Cardiac septum (tissue), 1 donor: ENCODE data around the gene NECAP2. TPM values are rescaled to one million over a fixed set of nuclear protein-coding genes. Genes with fewer than 3 reads are reported as not detected.
"Not testable (repeated sequence)": the region's sequence is repeated elsewhere in the genome, so short reads cannot be mapped to it uniquely, and the experiment has no call there.

Source experiments
- DNase-seq: peaks from one replicate; pipeline ENCODE4 v3.0.0-alpha.2; 2020; ENCODE audit warnings: low spot score
- intact Hi-C: fragments of 100-400 bp; cut with DNase I; formaldehyde crosslinking; loops from one replicate; pipeline ENCODE4 v1.14.0; 2022
- total RNA-seq: library from RNA; stranded (reverse); fragmentation: NEBNext Ultra II Directional; extraction: Animal tissue kit (Norgen Biotek cat#: 25700); gene quantifications from one replicate; pipeline ENCODE4 v1.2.1, GENCODE V29; 2021
- donor health status: DM: no; HTN: no; CAD: no.

NECAP2 gene
- total RNA-seq, 1 donor from 2014 or later: 14.5 TPM

- DNase-seq: peak; percentile 24
- intact Hi-C loops: no loop called here
Observed at GRCh38 chr1:16451841-16452528, 11.5 kb downstream of the NECAP2 start.

- DNase-seq, intact Hi-C loops: not testable (repeated sequence)
Observed at GRCh38 chr1:16454909-16455308, 14.4 kb downstream of the NECAP2 start.

- intact Hi-C loops, DNase-seq: not testable (repeated sequence)
Observed at GRCh38 chr1:16456151-16456550, 15.6 kb downstream of the NECAP2 start.

- intact Hi-C loops: no loop called here
- no peak for DNase-seq
Observed at GRCh38 chr1:16458831-16459230, 18.3 kb downstream of the NECAP2 start.

DNA sequence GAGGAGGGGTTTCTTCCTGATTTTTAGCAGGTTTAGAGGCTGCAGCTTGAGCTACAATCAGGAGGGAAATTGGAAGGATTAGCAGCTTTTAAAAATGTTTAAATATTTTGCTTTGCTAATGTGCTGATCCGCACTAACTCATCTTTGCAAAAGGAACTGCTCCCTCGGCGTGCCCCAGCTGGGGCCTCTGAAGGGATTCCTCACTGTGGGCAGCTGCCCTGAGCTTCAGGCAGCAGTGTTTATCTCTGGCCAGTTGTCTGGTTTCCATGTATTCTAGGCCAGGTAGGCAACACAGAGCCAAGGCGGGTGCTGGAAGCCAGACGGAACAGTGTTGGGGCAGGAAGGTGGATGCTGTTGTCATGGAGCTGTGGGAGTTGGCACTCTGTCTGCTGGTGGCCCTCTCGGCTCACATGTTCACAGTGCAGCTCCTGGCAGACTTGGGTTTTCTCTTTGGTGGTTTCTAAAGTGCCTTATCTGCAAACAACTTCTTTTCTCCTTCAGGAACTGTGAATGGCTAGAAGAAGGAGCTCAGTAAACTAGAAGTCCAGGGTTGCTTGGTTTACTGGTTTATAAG lies 18.9 kb downstream of the NECAP2 start:
- intact Hi-C loops: no loop called here
- no peak for DNase-seq

GRCh38 chr1:16461681-16462080 lies 21.2 kb downstream of the NECAP2 start:
- no peak for DNase-seq
- intact Hi-C loops: no loop called here

DNA sequence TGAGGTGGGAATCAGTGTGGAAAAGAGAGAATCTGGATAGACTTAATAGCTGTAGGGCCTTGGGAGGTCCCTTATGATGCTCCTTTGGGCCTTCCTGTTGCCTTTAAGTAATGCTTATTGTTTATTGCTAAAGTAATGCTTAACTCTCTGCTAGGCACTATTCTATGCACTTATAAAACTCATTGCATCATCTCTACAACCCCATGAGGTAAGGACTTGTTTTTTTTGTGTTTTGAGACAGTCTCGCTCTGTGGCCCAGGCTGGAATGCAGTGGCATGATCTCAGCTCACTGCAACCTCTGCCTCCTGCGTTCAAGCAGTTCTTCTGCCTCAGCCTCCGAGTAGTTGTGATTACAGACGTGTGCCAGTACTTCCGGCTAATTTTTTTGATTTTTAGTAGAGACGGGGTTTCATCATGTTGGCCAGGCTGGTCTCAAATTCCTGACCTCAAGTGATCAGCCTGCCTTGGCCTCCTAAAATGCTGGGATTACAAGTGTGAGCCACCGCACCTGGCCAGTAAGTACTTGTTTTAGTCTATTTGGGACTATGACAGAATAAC lies 22.3 kb downstream of the NECAP2 start:
- DNase-seq: no peak
- intact Hi-C loops: no loop called here

DNA sequence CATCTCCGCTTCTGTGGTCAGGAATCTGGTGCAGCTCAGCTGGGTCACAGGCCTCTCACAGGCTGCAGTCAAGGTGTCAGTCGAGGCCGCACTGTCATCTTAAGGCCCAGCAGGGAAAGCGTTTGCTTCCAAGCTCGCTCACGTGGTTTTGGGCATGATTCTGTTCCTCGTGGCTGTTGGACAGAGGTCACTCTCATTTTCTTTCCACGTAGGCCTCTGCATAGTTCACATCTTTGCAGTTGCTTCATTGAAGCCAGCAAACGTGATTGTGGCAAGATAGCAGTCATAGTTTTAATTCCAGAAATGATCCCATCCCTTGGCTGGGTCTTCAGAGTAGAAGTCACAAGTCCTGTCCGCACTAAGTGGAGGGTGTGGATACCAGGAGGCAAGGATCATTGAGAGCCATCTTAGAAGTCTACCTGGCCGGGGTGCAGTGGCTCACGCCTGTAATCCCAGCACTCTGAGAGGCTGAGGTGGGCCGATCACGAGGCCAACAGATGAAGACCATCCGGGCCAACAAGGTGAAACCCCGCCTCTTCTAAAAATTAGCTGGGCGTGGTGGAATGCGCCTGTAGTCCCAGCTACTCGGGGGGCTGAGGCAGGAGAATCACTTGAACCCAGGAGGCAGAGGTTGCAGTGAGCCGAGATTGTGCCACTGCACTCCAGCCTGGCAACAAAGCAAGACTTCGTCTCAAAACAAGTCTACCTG lies 24.5 kb downstream of the NECAP2 start:
- no peak for DNase-seq
- intact Hi-C loops: no loop called here

- intact Hi-C loops: no loop called here
- no peak for DNase-seq
Observed at GRCh38 chr1:16468558-16468957, 28.0 kb downstream of the NECAP2 start.

- DNase-seq: no peak
- intact Hi-C loops: no loop called here
Observed at GRCh38 chr1:16474166-16474800, 33.8 kb downstream of the NECAP2 start.

- intact Hi-C loops, DNase-seq: not testable (repeated sequence)
Observed at GRCh38 chr1:16474891-16475290, 34.4 kb downstream of the NECAP2 start.

- intact Hi-C loops, DNase-seq: not testable (repeated sequence)
Observed at GRCh38 chr1:16475771-16476770, 35.5 kb downstream of the NECAP2 start.

- intact Hi-C loops: no loop called here
- DNase-seq: no peak
Observed at GRCh38 chr1:16478091-16478490, 37.6 kb downstream of the NECAP2 start.

GRCh38 chr1:16483146-16483545 lies 42.6 kb downstream of the NECAP2 start:
- intact Hi-C loops: not testable (repeated sequence)

GRCh38 chr1:16483639-16484500 lies 43.3 kb downstream of the NECAP2 start:
- intact Hi-C loops, DNase-seq: not testable (repeated sequence)

More at GRCh38 chr1:16483146-16483545, 42.6 kb downstream of the NECAP2 start:
- DNase-seq: not testable (repeated sequence)

GRCh38 chr1:16484501-16484835 lies 43.9 kb downstream of the NECAP2 start:
- DNase-seq: no peak
- intact Hi-C loops: no loop called here

- intact Hi-C loops: no loop called here
- DNase-seq: no peak
Observed at GRCh38 chr1:16484931-16485330, 44.4 kb downstream of the NECAP2 start.

GRCh38 chr1:16486316-16486715 lies 45.8 kb downstream of the NECAP2 start:
- DNase-seq, intact Hi-C loops: not testable (repeated sequence)
